Vagina (tissue), 2 donors: ENCODE results near the gene PASK. TPM values are rescaled to one million over a fixed set of nuclear protein-coding genes. Genes with fewer than 3 reads are reported as not detected.
"Not testable (repeated sequence)": the region's sequence is repeated elsewhere in the genome, so short reads cannot be mapped to it uniquely, and the experiment has no call there.

Experiments
- DNase-seq, 2 donors: peaks; one replicate each; pipeline ENCODE4 v3.0.0-alpha.2; 2017; ENCODE audit errors: extremely low spot score in 2 of 2
- H3K27ac ChIP-seq: fragments of 200-600 bp; sonication (generic); one replicate; pipeline ENCODE4 v1.5.1; 2019
- H3K27me3 ChIP-seq: fragments of 200-600 bp; sonication (generic); one replicate; pipeline ENCODE4 v1.5.1; 2019
- H3K36me3 ChIP-seq, 2 donors: fragments of 200-600 bp; sonication (generic); one replicate each; pipeline ENCODE4 v1.5.1; 2017 to 2019
- H3K4me1 ChIP-seq: fragments of 200-600 bp; sonication (generic); one replicate; pipeline ENCODE4 v1.5.1; 2019
- H3K4me3 ChIP-seq, 2 donors: fragments of 200-600 bp; sonication (generic); 1 replicate in 1 of 2; 2 replicates in 1 of 2; pipeline ENCODE4 v1.5.1; 2016 to 2019
- H3K9me3 ChIP-seq: fragments of 200-600 bp; sonication (generic); one replicate; pipeline ENCODE4 v1.5.1; 2019
- POLR2A ChIP-seq, 2 donors: fragments of 450-650 bp; IDR thresholded peaks; one replicate each; pipeline ENCODE4 v1.6.1; 2017; ENCODE audit warnings: antibody characterized with exemption in 2 of 2, mild to moderate bottlenecking in 2 of 2, moderate library complexity in 2 of 2
- POLR2AphosphoS5 ChIP-seq, 2 donors: sonication (generic); formaldehyde crosslinking; IDR thresholded peaks; one replicate each; pipeline ENCODE4 v1.9.0; 2017; ENCODE audit warnings: antibody characterized with exemption in 2 of 2, mild to moderate bottlenecking in 2 of 2, low read depth in 1 of 2; ENCODE audit not compliant: insufficient read depth in 1 of 2
- intact Hi-C: fragments of 100-400 bp; cut with DNase I; formaldehyde crosslinking; loops from one replicate; pipeline ENCODE4 v1.15.1; 2023
- total RNA-seq: library from RNA; depleted of rRNA; stranded (reverse); fragments of >200 nt; gene quantifications from one replicate; pipeline ENCODE4 v1.2.3, GENCODE V29; 2016
- TF ChIP-seq, protein P1 (sequence below), 3 experiments: fragments of 450-650 bp in 2 of 3; fragments of 200-600 bp in 1 of 3; sonication (generic) in 1 of 3; IDR thresholded peaks; one replicate each; pipeline ENCODE4 v1.5.1; 2017 to 2019; ENCODE audit warnings: antibody characterized with exemption in 3 of 3, mild to moderate bottlenecking in 2 of 3, moderate library complexity in 2 of 3

PASK gene
- total RNA-seq, 1 donor from 2014 or later: 6.4 TPM

DNA sequence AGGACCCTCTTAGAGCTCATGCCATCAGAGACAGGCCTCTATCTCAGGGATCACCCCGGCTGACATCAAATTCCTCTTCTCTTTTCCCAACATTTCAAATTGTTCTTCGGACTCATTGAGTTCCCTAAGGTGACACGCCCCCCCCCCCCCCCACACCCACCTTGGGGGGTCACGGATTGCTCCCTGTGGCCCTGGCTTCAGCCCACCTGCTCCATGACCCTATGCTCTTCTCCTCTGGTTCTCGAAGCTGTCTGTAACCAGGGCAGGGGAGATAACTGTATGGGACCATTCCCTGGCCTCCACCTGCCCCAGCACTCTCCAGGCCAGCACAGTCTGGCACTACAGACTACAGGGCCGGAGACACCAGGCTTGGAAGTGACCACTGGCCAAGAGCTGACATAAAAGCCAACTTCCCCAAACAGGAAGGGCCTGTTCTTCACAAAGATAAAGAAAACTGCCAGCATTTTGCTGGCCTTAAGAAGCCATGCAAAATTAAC, 54.3 kb downstream of the PASK start:
- no peak overlapping the region for H3K4me3 ChIP-seq
- no peak for DNase-seq
- intact Hi-C loops: no loop called here
- peaks cover 3% of the 10 kb centered on the region for H3K4me1 ChIP-seq
- peaks cover 0 to 58% of the 10 kb centered on the region in 2 donors for H3K36me3 ChIP-seq
- H3K27ac ChIP-seq: no peak overlapping the region
- H3K9me3 ChIP-seq: no peaks in the 10 kb centered on the region
- TF ChIP-seq POLR2AphosphoS5 (IDR thresholded peaks at IDR 0.05; ENCODE audit: insufficient read depth in 1 of 2, low read depth in 1 of 2): no peak
- no peak for TF ChIP-seq POLR2A (IDR thresholded peaks at IDR 0.05)
- TF ChIP-seq, protein P1, sequence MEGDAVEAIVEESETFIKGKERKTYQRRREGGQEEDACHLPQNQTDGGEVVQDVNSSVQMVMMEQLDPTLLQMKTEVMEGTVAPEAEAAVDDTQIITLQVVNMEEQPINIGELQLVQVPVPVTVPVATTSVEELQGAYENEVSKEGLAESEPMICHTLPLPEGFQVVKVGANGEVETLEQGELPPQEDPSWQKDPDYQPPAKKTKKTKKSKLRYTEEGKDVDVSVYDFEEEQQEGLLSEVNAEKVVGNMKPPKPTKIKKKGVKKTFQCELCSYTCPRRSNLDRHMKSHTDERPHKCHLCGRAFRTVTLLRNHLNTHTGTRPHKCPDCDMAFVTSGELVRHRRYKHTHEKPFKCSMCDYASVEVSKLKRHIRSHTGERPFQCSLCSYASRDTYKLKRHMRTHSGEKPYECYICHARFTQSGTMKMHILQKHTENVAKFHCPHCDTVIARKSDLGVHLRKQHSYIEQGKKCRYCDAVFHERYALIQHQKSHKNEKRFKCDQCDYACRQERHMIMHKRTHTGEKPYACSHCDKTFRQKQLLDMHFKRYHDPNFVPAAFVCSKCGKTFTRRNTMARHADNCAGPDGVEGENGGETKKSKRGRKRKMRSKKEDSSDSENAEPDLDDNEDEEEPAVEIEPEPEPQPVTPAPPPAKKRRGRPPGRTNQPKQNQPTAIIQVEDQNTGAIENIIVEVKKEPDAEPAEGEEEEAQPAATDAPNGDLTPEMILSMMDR (IDR thresholded peaks at IDR 0.05): no peak
- no peaks in the 10 kb centered on the region for H3K27me3 ChIP-seq

DNA sequence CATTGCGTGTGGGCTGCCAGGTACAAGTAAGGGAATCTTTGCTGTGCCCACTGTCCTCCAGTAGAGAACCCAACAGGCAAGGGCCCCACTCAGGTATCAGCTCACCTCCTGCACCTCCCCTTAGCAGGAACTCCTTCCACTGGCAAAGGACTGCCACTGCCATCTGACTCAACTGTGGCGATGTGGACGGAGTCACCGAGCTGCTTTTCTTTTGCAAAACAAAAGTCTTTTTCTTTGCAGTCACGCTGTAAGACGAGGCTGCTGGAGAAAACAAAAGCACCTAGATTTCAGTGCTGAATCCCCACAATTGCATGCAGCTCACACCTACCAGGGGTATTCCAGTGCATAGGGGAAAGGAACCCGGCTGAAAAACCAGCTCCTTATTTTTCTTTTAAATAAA, 55.1 kb downstream of the PASK start:
- peaks cover 0 to 60% of the 10 kb centered on the region in 2 donors for H3K36me3 ChIP-seq
- intact Hi-C loops: no loop called here
- TF ChIP-seq POLR2A (IDR thresholded peaks at IDR 0.05): no peak
- TF ChIP-seq, protein P1 (IDR thresholded peaks at IDR 0.05): no peak
- TF ChIP-seq POLR2AphosphoS5 (IDR thresholded peaks at IDR 0.05; ENCODE audit: insufficient read depth in 1 of 2, low read depth in 1 of 2): no peak
- H3K27me3 ChIP-seq: no peaks in the 10 kb centered on the region
- no peaks in the 10 kb centered on the region for H3K4me1 ChIP-seq
- no peaks in the 10 kb centered on the region for H3K9me3 ChIP-seq
- no peak overlapping the region for H3K4me3 ChIP-seq
- no peak for DNase-seq
- H3K27ac ChIP-seq: no peak overlapping the region

GRCh38 chr2:241093133-241093781, 56.0 kb downstream of the PASK start:
- H3K9me3 ChIP-seq, H3K27ac ChIP-seq, H3K4me1 ChIP-seq, intact Hi-C loops, H3K4me3 ChIP-seq, DNase-seq, H3K27me3 ChIP-seq: not testable (repeated sequence)
- peaks cover 0 to 60% of the 10 kb centered on the region in 2 donors for H3K36me3 ChIP-seq

DNA sequence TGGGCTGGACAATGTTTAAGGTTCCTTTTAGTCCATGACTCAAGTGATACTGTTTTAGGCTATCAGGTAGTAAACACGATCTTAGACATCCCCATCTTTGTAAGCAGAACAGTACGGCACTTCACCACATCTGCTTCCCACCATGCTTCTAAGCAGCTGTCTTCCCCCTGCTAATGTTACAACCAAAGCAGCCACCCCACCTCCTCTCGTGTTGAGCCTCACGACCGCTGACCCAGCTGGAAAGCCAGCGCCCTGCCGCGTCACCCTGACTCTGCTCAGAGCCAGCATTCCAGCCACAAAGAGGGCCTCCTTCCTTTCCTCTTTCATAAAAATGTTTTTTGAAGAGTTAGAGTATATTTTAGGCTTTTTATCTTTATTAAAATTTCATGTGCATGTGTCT, 56.6 kb downstream of the PASK start:
- intact Hi-C loops: no loop called here
- H3K27me3 ChIP-seq: no peaks in the 10 kb centered on the region
- H3K4me1 ChIP-seq: no peaks in the 10 kb centered on the region
- no peak overlapping the region for H3K4me3 ChIP-seq
- H3K9me3 ChIP-seq: no peaks in the 10 kb centered on the region
- no peak for DNase-seq
- peaks cover 0 to 65% of the 10 kb centered on the region in 2 donors for H3K36me3 ChIP-seq
- no peak overlapping the region for H3K27ac ChIP-seq
- TF ChIP-seq, protein P1 (IDR thresholded peaks at IDR 0.05): no peak
- TF ChIP-seq POLR2A (IDR thresholded peaks at IDR 0.05): no peak
- TF ChIP-seq POLR2AphosphoS5 (IDR thresholded peaks at IDR 0.05; ENCODE audit: insufficient read depth in 1 of 2, low read depth in 1 of 2): no peak

GRCh38 chr2:241091734-241092445, 57.4 kb downstream of the PASK start:
- Histone ChIP-seq H3K36me3 (peaks cover 0 to 68% of the 10 kb centered on the region in 2 donors), H3K27ac (no peak overlapping the region), H3K9me3 (no peaks in the 10 kb centered on the region), H3K4me1 (no peaks in the 10 kb centered on the region), H3K4me3 (no peak overlapping the region), H3K27me3 (no peaks in the 10 kb centered on the region)
- TF ChIP-seq, protein P1 (IDR thresholded peaks at IDR 0.05): no peak
- TF ChIP-seq POLR2AphosphoS5 (IDR thresholded peaks at IDR 0.05; ENCODE audit: insufficient read depth in 1 of 2, low read depth in 1 of 2) (no peak), POLR2A (IDR thresholded peaks at IDR 0.05) (no peak)
- DNase-seq: no peak
- intact Hi-C loops: no loop called here
